Stimulated activated CD8-positive, alpha-beta memory T cell treated with anti-CD3 and anti-CD28 coated beads, Interleukin-12 subunit alpha, Interleukin-12 subunit beta, amount 100 ng/mL, for 24 hours (primary cell): ENCODE results near the gene SHISA6.

Source experiments
- DNase-seq: peaks from one replicate; pipeline ENCODE4 v3.0.0-alpha.2; 2020; ENCODE audit errors: extremely low read depth

SHISA6 gene

GRCh38 chr17:11589716-11590115 is 348.7 kb downstream of the SHISA6 start:
- DNase-seq = no peak

- DNase-seq = no peak
Observed at GRCh38 chr17:11598274-11599221, 357.5 kb downstream of the SHISA6 start, which contains the start of gene DNAH9. Gene DNAH9 (plus strand): TSS chr17:11598470. CDS start chr17:11598499, 29 bp downstream.

GRCh38 chr17:11601661-11602060 is 360.6 kb downstream of the SHISA6 start:
- no peak for DNase-seq

- DNase-seq = no peak
Observed at GRCh38 chr17:11608396-11608795, 367.4 kb downstream of the SHISA6 start.

GRCh38 chr17:11610999-11611566 is 370.1 kb downstream of the SHISA6 start:
- no peak for DNase-seq

GRCh38 chr17:11612956-11613355 is 371.9 kb downstream of the SHISA6 start:
- DNase-seq = no peak
